ENCODE results near the gene TRAF5. TPM values are rescaled to one million over a fixed set of nuclear protein-coding genes. Genes with fewer than 3 reads are reported as not detected.
"Not testable (repeated sequence)": the region's sequence is repeated elsewhere in the genome, so short reads cannot be mapped to it uniquely, and the experiment has no call there.

TRAF5 gene
- total RNA-seq, 1 donor from 2014 or later: 1.5 TPM

GRCh38 chr1:211338224-211338620 lies 11.6 kb downstream of the TRAF5 start:
- intact Hi-C loops (cut with DNase I): no loop called here
- ATAC-seq (ENCODE audit: poor library complexity) (no peak), DNase-seq (no peak)

- intact Hi-C loops (cut with DNase I): no loop called here
- DNase-seq (no peak), ATAC-seq (ENCODE audit: poor library complexity) (no peak)
These were observed 13.0 kb downstream of the TRAF5 start for GRCh38 chr1:211339631-211340041.

DNA sequence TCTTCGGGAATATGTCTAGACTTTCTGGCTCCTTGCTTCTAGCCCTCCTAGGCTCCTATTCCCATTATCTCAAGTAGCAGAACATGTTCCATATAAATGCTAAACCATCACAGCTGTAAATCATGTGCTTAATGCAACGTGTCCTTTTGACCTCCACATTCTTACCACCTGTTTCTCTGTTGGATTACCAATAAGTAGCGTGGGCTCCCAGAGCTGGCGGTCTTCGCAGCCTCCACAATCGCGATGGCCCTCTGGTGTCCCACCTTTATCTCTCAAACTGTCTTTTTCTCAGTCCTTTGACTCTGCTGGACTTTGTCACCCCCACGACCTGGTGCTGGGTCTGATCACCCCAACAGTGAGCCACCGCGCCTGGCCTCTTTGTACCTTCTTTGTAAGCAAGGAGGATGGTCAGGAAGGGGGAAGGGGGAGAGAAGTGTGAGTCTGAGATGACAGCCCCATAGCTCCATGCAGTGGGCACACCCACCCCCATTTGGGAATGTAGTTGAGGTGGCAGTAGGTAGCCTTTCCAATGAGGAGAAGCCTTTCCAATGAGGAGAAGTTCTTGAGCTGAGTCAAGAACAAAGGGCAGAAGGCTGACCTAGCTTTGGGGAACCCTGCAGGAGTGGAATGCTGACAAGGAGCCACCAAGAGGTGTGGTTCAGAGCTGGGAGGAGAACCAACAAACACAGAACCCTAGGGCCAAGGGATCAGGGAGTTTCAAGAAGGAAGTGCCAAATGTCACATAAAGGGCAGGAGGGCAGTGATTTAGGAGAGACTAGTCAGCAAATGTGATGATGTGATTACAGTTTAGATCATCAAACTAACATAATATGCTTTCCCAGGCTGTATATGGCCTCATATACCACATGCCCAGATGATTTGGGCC lies 14.2 kb downstream of the TRAF5 start:
- DNase-seq (no peak), ATAC-seq (ENCODE audit: poor library complexity) (peak; percentile 29)
- intact Hi-C loops (cut with DNase I): no loop called here

- no peak for DNase-seq
- ATAC-seq (ENCODE audit: poor library complexity): no peak
- intact Hi-C loops (cut with DNase I): no loop called here
These were observed 15.4 kb downstream of the TRAF5 start for GRCh38 chr1:211341999-211342398.

GRCh38 chr1:211343607-211344006 lies 17.0 kb downstream of the TRAF5 start:
- no peak for DNase-seq
- no peak for ATAC-seq (ENCODE audit: poor library complexity)
- intact Hi-C loops (cut with DNase I): no loop called here

- intact Hi-C loops (cut with DNase I): no loop called here
- no peak for DNase-seq
- ATAC-seq (ENCODE audit: poor library complexity): no peak
These were observed 17.6 kb downstream of the TRAF5 start for GRCh38 chr1:211344152-211344618.

DNA sequence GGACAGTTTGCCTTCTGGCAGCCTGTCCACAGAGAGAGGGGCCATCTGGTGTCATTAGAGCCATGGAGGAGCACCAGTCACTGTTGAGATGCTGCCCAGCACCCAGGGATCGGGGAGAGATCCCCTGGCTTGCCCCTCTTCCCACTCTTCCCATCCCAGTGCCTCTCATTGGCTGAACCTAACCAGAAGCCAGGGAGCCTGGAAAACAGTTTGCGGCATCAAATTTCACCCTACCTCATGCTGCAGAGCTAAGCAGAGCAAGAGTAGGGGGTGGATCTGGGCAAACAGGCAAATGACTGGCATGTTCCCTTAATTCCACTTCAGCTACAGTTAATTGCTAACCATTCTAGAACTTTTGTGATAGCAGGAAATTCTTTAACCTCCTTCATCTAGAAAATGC lies 19.1 kb downstream of the TRAF5 start:
- DNase-seq: no peak
- intact Hi-C loops (cut with DNase I): no loop called here

GRCh38 chr1:211347077-211347844 lies 20.6 kb downstream of the TRAF5 start:
- no peak for DNase-seq
- ATAC-seq (ENCODE audit: poor library complexity): no peak
- intact Hi-C loops (cut with DNase I): no loop called here

More for the DNA sequence above, 19.1 kb downstream of the TRAF5 start:
- ATAC-seq (ENCODE audit: poor library complexity): no peak

DNA sequence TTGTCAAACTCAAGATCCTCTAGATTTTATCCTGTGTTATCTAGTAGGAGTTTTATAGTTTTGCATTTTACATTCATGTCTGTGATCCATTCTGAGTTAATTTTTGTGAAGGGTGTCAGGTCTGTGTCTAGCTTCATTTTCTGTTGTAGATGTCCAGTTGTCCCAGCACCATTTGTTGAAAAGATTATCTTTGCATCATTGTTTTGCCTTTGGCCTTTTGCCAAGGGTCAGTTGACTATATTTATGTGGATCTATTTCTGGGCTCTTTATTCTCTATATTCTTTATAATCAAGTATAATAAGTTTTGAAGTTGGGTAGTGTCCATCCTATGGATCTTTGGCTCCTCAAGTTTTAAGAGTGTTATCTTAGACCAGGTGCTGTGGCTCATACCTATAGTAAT lies 21.9 kb downstream of the TRAF5 start:
- no peak for DNase-seq
- intact Hi-C loops (cut with DNase I): no loop called here
- ATAC-seq (ENCODE audit: poor library complexity): no peak

DNA sequence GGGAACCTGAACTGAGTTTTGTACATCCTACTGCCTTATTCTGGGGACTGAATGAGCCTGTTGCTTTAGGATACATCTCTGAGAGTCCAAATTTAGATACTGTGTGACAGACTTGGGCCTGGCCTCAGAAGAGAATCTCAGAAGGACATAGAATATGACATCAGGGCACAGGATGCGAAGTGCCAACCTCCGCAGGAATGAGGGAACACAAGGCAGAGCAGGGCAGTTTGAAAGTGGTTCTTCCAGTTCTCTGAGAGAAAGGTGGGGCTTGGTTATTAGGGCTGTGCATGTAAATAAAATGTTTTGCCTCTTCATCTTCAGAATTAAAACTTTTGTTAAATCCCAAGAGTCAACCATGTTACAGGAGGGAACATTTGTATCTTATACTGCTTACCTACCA lies 23.1 kb downstream of the TRAF5 start:
- DNase-seq (no peak), ATAC-seq (ENCODE audit: poor library complexity) (no peak)
- intact Hi-C loops (cut with DNase I): no loop called here

DNA sequence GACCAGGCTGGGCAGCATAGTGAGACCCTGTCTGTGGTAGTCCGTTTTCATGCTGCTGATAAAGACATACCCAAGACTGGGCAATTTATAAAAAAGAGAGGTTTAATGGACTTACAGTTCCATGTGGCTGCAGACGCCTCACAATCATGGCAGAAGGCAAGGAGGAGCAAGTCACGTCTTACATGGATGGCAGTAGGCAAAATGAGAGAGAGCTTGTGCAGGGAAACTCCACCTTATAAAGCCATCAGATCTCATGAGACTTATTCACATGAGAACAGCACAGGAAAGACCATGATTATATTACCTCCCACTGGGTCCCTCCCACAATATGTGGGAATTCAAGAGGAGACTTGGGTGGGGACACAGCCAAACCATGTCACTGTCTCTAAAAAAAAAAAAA lies 25.4 kb downstream of the TRAF5 start:
- DNase-seq; intact Hi-C loops (cut with DNase I); ATAC-seq (ENCODE audit: poor library complexity): not testable (repeated sequence)

GRCh38 chr1:211352465-211352864 lies 25.8 kb downstream of the TRAF5 start:
- intact Hi-C loops (cut with DNase I): no loop called here
- no peak for DNase-seq
- ATAC-seq (ENCODE audit: poor library complexity): no peak

DNA sequence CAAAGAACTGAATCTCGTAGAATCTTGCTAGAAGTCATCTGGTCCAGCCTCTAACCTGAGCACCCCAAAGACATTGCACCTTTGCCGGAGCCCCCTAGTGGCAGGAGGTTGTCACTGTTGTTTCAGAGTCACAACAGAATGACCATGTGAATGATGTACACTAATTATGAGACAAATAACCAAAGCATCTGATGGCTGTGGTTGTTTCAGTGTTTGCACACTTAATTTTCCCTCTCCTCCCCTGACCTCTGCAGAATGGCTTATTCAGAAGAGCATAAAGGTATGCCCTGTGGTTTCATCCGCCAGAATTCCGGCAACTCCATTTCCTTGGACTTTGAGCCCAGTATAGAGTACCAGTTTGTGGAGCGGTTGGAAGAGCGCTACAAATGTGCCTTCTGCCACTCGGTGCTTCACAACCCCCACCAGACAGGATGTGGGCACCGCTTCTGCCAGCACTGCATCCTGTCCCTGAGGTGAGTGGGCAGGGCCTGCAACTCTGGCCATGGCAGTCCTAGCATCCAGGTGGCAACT lies 26.4 kb downstream of the TRAF5 start:
- peak; percentile 34 for ATAC-seq (ENCODE audit: poor library complexity)
- intact Hi-C loops (cut with DNase I): no loop called here

DNA sequence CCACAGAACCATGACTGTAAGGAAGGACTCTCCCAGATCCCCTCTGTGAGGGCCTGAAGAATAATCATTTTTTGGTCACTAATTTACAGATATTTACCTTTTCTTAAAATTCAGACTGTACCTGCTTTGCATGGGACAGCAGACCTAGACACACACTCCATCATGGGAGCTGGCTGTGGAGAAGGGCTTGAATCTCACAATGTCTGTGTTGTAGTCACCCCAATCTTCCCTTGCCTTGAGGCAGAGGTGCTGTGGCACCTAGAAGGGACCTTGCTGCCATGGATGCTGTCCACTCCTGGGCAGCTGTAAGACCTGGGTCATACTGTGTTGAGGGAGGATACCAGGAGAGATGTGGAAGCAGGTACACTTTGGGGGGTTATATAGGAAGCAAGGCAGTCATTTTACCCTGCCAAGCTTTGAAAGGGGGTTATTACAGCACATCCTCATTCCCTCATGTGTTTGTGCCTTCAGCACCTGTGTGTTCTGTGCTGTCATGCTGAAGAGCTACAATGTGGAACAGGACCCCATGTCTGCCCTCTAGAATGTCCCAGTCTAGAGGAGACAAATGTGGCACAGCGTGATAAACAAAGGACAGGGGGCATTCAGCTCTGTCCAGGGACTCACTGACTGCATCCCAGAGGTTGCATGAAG lies 27.1 kb downstream of the TRAF5 start:
- ATAC-seq (ENCODE audit: poor library complexity): no peak
- intact Hi-C loops (cut with DNase I): no loop called here
- DNase-seq: no peak

More for the DNA sequence above, 26.4 kb downstream of the TRAF5 start:
- no peak for DNase-seq

DNA sequence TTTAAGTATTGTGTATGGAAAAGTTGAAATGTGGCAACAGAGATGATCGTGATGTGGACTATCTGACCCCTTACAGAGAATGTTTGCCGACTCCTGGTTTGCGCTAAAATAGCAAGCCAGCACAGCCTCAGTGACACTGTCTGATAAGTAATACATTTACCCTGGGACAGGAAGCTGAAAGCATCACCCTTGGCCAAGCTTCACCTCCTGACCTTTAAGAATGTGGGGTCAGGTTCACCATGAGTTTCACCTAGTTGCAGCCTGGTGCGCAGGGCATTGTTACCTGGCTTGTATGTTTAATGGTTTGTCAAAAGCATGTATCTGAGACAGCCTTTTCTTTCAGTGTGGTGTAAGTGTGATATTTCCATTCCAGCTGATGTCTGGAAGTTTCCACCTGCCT lies 29.2 kb downstream of the TRAF5 start:
- intact Hi-C loops (cut with DNase I): no loop called here
- ATAC-seq (ENCODE audit: poor library complexity) (no peak), DNase-seq (no peak)

DNA sequence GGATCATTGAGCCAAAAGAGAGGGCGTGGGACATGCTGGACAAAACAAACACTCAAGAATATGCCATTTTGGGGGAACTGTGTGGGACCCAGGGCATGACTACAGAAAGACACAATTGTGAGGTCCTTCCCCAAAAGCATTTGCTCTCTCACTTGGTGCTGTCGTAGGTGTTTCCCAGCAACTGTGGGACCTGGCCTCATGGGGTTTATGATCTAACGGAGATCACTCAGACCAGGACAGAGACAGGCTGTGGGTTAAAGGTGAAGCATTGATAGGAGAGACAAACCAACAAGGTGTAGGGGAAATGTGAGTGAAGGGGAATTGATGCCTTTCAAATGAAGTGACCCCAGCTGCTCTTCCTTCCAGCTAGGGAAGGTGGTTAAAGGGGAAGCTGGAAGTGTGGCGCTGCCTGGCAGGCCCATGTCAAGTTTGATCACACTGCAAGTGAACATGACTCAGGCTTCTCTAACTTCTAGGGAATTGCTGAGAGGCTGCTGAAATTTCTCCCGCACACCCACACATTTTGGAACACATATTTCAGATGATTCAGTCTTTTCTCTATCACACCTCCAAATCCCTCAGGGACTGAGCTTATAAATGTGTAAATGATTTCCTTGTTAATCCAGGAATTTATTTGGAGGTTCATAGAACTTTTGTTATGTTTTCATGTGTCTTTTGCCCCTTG lies 30.2 kb downstream of the TRAF5 start:
- intact Hi-C loops (cut with DNase I): no loop called here
- DNase-seq (no peak), ATAC-seq (ENCODE audit: poor library complexity) (no peak)

DNA sequence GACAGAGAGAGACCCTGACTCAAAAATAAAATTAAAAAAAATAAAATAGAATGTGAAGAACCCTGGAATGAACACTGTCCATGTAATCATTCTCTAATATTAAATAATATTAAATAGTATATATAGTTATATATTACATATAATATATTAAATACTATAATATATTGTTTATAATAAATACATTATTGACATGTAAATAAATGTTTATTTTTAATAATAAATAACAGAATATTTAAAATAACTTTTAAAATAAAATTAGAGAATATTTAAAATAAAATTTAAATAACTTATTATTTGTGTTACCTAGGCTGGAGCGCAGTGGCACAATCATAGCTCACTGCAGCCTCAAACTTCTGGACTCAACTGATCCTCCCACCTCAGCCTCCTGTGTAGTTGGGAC lies 32.1 kb downstream of the TRAF5 start:
- no peak for DNase-seq
- ATAC-seq (ENCODE audit: poor library complexity): no peak
- intact Hi-C loops (cut with DNase I): no loop called here

DNA sequence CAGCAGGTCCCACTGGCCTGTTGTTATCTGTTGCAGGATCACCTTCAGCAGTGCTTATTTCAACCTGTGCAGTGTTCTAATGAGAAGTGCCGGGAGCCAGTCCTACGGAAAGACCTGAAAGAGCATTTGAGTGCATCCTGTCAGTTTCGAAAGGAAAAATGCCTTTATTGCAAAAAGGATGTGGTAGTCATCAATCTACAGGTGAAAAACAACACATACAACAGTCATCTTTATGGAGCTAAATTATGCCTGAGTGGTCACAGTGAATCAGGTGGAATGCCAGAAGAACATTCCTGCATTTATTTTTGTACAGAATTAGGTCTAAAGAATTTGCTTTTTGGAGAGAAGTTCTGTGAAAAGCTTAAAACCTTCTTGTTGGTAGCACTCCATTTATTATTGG lies 33.2 kb downstream of the TRAF5 start:
- DNase-seq: no peak
- no peak for ATAC-seq (ENCODE audit: poor library complexity)

DNA sequence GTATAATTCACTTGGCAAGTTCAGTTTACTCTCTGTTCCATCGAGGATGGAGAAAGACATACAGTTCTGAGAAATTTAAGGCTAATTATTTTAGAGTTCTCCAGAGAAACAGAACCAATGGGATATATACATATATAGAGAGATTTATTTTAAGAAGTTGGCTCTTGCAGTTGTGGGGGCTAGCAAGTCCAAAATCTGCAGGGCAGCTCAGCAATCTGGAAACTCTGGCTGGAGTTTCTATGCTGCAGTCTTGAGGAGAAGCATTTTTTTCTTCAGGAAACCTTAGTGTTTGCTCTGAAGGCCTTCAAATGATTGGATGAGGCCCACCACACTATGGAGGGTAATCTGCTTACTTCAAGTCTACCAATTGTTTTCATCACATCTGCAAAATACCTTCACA lies 34.6 kb downstream of the TRAF5 start:
- no peak for ATAC-seq (ENCODE audit: poor library complexity)
- intact Hi-C loops (cut with DNase I): no loop called here

More for the DNA sequence above, 33.2 kb downstream of the TRAF5 start:
- intact Hi-C loops (cut with DNase I): no loop called here

More for the DNA sequence above, 34.6 kb downstream of the TRAF5 start:
- DNase-seq: no peak

Measured in Right ventricle myocardium superior (tissue), 1 donor.